Mammary epithelial cell (primary cell): ENCODE measurements around the gene TENM3.

ENCODE experiments used
- CTCF ChIP-seq, 2 donors: IDR thresholded peaks in 1 of 2; conservative IDR thresholded peaks in 1 of 2; 2 replicates each; pipeline ENCODE4 v1.5.1; 2011 to 2012; ENCODE audit warnings: inconsistent platforms in 2 of 2, low read length in 2 of 2, mild to moderate bottlenecking in 2 of 2, control low read depth in 1 of 2, low read depth in 1 of 2; ENCODE audit not compliant: insufficient read depth in 1 of 2; ENCODE audit errors: extremely low read depth in 1 of 2
- EZH2 ChIP-seq: IDR thresholded peaks from 2 replicates; pipeline ENCODE4 v1.6.1; 2012; ENCODE audit warnings: low read length, inconsistent platforms, borderline replicate concordance

GRCh38 chr4:182415116-182415515 is 171.9 kb downstream of the TENM3 start:
- no peak for TF ChIP-seq CTCF (conservative IDR thresholded peaks at IDR 0.05 in 1 of 2, IDR thresholded peaks at IDR 0.05 in 1 of 2; ENCODE audit: extremely low read depth in 1 of 2, insufficient read depth in 1 of 2, low read depth in 1 of 2, low read length in 2 of 2)
- TF ChIP-seq EZH2, result no peak
